PC-9 (cell line): Measurements from ENCODE around the gene EXTL1.

Experiments used
- CTCF ChIP-seq: fragments of 200-600 bp; sonication (generic); conservative IDR thresholded peaks from 2 replicates; pipeline ENCODE4 v1.6.1; 2017; ENCODE audit warnings: mixed run types, antibody characterized with exemption, mild to moderate bottlenecking, moderate library complexity
- EZH2 ChIP-seq: fragments of 200-600 bp; sonication (generic); IDR thresholded peaks from 2 replicates; pipeline ENCODE4 v1.8.0; 2017; ENCODE audit warnings: antibody characterized with exemption, low read depth

GRCh38 chr1:26032656-26033357 lies 11.2 kb downstream of the EXTL1 start:
- no peak for TF ChIP-seq CTCF
- no peak for TF ChIP-seq EZH2
